Cardiac fibroblast (primary cell): Measurements from ENCODE around the gene TPCN2.

Experiments used
- DNase-seq, 2 donors: peaks; one replicate each; pipeline versions ENCODE4 v3.0.0 to v3.0.0-alpha.2; 2010; ENCODE audit warnings: low read depth in 2 of 2
- H3K4me3 ChIP-seq, 2 donors: replicated peaks in 1 of 2; 1 replicate in 1 of 2; 2 replicates in 1 of 2; pipeline ENCODE4 v1.5.1; 2011; ENCODE audit warnings: low read depth in 2 of 2, low read length in 2 of 2, mild to moderate bottlenecking in 2 of 2, moderate library complexity in 1 of 2
- CTCF ChIP-seq: IDR thresholded peaks from one replicate; pipeline ENCODE4 v1.5.1; 2011; ENCODE audit warnings: low read depth, mild to moderate bottlenecking, low read length, inconsistent platforms

TPCN2 gene

GRCh38 chr11:69166218-69167115 lies 117.7 kb downstream of the TPCN2 start:
- peak; percentile 72 to 81 for DNase-seq
- TF ChIP-seq CTCF, result peak; percentile 17
- H3K4me3 ChIP-seq, result no peak overlapping the region

GRCh38 chr11:69167130-69167915 lies 118.6 kb downstream of the TPCN2 start:
- TF ChIP-seq CTCF, result no peak
- no peak for DNase-seq
- no peak overlapping the region for H3K4me3 ChIP-seq

GRCh38 chr11:69167916-69168691 lies 119.4 kb downstream of the TPCN2 start:
- TF ChIP-seq CTCF, result no peak
- DNase-seq, result peak in 1 of 2 donors; percentile 39
- no peak overlapping the region for H3K4me3 ChIP-seq

- no peak for TF ChIP-seq CTCF
- H3K4me3 ChIP-seq, result no peak overlapping the region
- no peak for DNase-seq
These were observed 120.7 kb downstream of the TPCN2 start for GRCh38 chr11:69169479-69169878.

- no peak for TF ChIP-seq CTCF
- no peak for DNase-seq
- H3K4me3 ChIP-seq, result no peak overlapping the region
These were observed 122.0 kb downstream of the TPCN2 start for GRCh38 chr11:69170704-69171103.

- no peak for TF ChIP-seq CTCF
- no peak overlapping the region for H3K4me3 ChIP-seq
- DNase-seq, result no peak
These were observed 122.9 kb downstream of the TPCN2 start for GRCh38 chr11:69171476-69172240.
